NCI-H226 (cell line): ENCODE measurements around the gene GNE.
A peak's percentile ranks its signal among the peaks of the same experiment; 100 is the strongest.
"Not testable (repeated sequence)": the region's sequence is repeated elsewhere in the genome, so short reads cannot be mapped to it uniquely, and the experiment has no call there.

ENCODE experiments used
- DNase-seq: peaks from one replicate; pipeline ENCODE4 v3.0.0-alpha.2; 2015

Gene GNE

DNA sequence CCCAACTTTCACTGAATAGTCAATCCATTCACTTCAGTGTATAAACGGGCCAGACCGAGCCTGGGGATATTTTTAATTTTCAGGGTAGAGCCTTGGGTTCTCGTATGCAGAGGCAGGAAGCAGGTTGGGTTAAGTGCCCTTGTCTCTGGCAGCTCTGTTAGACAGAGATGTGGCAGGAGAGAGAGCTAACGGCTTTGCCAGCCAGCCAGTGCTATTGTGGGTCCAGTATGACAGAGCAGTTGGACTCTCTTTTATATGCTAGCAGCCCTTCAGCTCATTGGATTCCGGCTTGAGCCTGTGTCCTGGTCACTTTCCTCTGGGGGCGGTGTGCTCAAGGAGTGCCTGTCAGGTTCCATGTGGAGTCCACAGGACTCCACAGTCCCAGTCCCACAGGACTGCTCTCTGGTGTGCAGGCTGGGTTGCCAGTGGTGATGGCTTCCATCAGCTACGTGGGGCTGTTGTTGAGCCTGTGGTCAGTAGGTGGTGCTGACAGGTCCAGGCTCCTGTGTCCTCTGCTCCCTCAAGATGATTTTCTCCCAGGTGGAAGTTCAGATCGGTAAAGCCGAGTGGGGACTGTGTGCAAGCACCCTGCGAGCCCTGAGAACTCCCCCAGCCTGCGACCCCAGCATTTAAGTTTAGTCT lies 53.2 kb downstream of the GNE start:
- no peak for DNase-seq

DNA sequence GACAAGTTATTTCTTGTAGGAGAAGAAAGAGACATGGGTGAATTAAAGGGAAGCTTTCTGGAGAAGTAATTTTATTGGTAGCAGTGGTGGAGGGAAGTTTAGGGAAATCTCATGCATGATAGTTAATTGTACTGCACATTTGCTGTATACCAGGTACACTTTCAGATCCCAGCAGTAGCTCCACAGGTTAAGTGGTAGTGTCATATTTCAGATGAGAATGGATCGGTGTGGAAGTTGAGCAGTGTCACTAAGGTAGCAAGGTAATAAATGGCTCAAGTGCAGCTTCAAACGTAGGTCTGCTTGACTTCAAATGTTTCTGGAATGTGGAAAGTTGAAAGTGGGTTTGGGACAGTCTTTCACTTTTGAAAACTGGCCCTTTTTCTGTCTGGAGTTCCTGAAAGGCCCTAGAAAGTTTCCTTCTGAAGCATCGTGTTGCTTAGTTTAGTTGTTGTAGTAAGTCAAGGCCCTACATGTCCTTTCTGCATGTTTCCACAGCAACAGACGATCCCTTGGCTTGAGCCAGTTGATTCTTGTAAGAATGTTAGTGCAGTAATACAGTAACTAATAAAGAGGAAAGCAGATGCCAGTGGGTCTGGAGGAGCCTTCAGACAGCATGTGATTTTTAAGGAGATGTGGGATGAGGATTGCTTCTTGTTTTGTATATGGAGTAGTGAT lies 63.8 kb downstream of the GNE start:
- DNase-seq: no peak

DNA sequence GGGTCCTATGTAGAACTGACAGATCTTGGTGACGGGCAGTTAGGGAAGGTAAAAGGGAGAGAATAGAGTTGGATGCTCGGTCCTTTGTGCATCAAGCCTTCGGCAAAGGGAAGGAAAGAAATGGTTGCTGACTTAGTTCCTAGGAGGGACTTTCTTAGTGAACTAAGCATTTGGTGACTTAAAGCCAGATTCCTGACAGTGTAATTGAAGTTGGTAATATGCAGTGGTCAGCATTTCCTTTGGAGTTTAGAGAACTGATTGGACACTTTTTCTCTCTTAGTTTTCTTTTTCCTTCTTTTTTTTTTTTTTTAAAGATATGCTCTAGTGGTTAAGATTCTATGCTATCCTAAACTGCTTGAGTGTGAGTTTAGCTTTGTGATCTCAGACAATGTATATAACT lies 65.2 kb downstream of the GNE start:
- no peak for DNase-seq

DNA sequence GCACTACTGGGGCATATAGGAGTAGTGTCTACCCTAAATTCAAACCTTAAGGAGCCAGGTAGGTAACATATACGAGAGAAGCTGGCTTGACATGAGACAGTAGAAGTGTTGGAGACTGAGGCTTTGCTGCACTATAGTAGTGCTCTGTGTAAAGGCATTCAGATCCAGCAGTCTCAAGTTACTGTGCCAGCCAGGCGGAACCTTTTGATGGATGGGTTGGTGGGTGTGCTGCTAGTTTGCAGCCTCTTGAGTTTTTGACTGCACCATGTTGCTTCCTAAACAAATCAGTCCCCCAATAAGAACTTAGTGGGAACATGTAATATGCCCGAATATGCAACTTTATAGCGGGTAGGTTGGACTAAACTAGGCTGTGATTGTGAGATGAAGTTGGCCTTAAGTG lies 66.1 kb downstream of the GNE start:
- no peak for DNase-seq

DNA sequence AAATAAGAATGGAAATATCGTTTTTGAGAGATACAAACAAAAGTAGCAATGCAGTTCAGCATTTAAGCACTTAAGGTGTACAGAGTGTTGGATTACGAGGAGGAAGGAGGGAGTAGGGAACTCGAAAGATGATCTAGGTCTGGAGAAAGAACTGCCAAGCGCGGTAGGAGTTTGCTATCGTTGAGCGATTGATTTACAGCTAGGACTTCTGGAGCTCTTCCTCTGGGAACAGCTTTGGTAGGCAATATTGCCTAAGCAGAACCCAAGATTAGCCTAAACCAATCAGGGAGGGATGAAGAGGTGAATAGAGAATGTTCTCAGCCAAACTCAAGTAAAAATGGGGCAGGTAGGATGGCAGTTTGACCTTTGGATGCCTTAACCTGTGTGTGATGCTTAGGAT lies 66.6 kb downstream of the GNE start:
- no peak for DNase-seq

DNA sequence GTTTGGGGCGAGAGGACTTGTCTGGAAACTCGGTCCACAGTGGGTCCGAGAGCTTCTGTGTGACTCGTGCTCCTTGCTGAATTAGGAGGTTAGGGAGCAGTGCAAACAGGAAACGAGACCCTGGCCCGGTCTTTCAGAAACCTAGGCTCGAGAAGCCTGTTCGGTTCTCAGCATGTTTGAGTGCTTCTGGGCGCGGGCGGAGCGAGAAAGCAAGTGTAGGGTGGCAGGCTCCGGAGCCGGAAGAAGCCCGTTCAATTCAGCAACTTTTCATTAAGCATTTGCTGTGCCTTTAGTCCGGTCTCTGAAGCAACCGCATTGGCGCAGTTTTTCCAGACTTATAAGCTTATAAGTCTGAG lies 67.0 kb downstream of the GNE start:
- no peak for DNase-seq

DNA sequence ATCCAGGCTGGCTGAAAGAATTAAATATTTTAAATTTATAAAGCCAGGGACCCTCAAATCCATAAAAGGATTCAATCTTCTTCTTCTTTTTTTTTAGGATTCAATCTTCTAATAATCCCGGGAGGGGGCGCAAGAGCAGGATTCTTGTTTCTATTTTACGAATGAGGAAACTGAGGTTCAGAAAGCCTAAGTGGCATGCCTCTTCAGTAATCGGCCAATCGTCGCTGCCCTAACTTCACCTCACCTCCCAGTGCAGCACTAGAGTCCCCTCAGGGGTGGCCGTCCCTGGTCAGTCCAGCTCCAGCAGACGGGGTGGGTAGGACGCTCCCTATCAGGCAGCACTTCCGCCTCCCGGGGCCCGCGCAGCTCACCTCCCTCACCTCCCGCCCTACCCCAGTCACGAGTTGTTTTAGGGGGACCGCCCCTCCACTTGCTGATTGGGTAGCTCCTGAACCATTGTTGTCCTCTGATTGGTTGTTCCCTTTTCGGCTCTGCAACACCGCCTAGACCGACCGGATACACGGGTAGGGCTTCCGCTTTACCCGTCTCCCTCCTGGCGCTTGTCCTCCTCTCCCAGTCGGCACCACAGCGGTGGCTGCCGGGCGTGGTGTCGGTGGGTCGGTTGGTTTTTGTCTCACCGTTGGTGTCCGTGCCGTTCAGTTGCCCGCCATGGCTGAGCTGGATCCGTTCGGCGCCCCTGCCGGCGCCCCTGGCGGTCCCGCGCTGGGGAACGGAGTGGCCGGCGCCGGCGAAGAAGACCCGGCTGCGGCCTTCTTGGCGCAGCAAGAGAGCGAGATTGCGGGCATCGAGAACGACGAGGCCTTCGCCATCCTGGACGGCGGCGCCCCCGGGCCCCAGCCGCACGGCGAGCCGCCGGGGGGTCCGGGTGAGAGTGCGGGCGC lies 67.6 kb downstream of the GNE start, which contains the start of gene CLTA:
TSS of gene CLTA (plus strand) at position 534 of the 902 bp plus-strand sequence. CDS start at position 670, 136 bp downstream.
- DNase-seq: peak; percentile 90

DNA sequence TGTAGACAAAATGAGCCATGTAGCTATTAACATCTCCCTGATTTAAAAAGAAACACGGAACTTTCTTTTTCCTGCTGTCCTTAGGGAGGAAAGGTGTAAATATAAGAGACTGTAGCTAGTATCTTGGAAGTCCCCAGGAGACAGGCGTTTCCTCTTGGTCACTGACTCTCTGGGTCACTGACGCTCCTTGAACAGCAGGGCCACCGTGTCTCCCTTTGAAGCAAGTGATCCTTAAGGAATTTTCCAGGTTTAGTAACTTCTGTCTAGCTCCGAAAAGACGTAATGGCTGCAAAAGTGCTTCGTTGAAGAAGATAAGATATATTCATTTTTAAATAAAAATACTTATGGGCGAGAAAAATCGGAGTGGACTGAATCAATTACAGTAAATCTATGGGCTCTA lies 68.3 kb downstream of the GNE start:
- DNase-seq: no peak

DNA sequence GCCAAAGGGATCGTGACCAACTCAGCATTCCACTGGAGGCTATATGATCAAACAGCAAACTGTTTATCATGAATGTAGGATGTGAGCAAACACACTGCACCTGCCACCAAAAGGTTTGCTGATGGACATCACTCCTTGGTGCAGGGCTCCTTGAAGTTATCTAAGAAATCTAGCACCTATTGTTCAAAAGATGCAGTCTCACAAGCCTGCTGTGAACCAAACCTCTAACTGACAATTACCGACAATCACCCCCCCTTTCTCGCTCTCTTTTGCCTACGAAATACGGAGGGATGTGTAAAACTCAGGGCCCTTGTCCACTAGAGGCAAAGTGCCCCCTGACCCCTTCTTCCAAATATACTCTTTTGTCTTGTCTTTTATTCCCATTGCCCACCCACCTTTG lies 70.0 kb downstream of the GNE start:
- DNase-seq: no peak

DNA sequence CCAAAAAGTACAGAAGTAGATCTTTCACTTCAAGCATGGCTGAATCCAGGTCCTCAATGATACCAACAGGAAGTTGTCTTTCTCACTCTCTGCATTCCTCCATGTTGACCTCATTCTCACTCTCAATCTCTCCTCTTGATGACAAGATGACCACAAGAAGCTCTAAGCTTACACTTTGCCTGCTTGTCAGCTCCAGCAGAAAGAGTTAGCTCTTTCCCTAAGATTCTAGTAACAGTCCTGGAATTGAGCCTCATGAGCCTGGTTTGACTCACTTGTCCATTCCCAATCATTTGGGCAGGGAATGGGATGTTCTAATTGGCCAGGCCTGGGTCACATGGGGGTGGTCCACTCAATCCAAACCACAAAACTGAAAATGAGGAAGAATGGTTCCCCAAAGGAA lies 70.8 kb downstream of the GNE start:
- DNase-seq: peak; percentile 66

DNA sequence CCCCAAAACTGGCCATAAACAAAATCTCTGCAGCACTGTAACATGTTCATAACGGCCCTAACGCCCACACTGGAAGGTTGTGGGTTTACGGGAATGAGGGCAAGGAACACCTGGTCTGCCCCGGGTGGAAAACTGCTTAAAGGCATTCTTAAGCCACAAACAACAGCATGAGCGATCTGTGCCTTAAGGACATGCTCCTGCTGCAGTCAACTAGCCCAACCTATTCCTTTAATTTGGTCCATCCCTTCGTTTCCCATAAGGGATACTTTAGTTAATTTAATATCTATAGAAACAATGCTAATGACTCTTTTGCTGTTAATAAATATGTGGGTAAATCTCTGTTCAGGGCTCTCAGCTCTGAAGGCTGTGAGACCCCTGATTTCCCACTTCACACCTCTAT lies 78.0 kb downstream of the GNE start:
- not testable (repeated sequence) for DNase-seq

DNA sequence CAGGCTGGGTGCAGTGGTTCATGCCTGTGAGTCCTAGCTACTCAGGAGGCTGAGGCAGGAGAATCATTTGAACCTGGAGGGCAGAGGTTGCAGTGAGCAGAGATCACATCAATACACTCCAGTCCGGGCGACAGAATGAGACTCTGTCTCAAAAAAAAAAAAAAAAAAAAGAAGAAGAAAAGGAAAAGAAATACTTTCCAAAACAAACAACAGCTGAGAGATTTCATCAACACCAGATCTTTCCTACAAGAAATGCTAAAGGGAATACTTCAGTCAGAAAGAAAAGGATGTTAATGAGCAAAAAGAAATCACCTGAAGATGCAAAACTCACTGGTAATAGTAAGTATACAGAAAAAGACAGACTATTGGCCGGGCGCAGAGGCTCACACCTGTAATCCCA lies 80.7 kb downstream of the GNE start:
- no peak for DNase-seq

DNA sequence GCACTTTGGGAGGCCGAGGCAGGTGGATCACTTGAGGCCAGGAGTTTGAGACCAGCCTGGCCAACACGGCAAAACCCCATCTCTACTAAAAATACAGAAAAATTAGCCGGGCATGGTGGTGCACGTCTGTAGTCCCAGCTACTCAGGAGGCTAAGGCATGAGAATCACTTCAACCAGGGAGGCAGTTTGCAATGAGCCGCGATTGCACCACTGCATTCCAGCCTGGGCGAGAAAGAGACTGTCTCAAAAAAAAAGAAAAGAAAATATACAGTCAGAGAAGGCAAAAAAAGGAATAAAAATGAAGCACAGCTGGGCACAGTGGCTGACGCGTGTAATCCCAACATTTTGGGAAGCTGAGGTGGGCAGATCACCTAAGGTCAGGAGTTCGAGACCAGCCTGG lies 81.8 kb downstream of the GNE start:
- DNase-seq: not testable (repeated sequence)

DNA sequence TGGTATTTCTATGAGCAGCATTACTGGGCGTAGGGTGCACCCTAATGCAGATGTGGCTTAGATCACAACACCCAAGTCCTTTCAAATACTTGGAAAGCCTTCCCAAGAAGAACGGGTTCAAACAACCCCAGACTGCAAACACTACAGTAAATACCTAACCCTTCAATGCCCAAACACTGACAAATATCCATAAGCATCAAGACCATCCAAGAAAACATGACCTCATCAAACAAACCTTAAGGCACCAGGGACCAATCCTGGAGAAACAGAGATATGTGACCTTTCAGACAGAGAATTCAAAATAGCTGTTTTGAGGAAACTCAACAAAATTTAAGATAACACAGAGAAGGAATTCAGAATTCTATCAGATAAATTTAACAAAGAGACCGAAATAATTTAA lies 83.0 kb downstream of the GNE start:
- not testable (repeated sequence) for DNase-seq

DNA sequence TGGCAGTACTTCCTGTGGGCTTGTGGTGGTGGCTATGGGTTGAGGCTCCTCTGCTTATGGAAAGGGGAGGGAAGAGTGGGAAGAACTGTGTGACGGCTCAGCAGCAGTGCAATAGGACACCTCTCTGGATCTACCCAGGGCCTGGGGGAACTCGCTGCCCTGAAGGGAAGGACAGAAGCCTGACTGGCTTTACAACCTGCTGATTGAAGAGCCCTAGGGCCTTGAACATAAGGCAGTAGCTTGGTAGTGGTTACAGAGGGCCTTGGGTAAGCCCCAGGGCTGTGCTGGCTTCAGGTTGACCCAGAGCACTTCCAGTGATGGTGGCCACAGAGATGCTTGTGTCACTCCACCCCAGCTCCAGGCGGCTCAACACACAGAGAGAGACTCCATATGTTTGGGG lies 83.5 kb downstream of the GNE start:
- DNase-seq: no peak

DNA sequence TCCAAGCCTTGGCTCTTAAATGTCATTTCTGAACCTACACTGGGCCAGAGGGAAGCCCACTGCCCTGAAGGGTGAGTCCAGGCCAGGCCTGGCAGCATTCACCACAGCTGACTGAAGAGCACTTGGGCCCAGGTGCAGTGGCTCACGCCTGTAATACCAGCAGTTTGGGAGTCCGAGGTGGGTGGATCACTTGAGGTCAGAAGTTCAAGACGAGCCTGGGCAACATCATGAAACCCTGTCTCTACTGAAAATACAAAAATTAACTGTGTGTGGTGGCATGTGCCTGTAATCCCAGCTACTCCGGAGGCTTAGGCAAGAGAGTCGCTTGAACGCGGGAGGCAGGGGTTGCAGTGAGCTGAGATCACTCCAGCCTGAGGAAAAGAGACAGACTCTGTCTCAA lies 84.0 kb downstream of the GNE start:
- no peak for DNase-seq

DNA sequence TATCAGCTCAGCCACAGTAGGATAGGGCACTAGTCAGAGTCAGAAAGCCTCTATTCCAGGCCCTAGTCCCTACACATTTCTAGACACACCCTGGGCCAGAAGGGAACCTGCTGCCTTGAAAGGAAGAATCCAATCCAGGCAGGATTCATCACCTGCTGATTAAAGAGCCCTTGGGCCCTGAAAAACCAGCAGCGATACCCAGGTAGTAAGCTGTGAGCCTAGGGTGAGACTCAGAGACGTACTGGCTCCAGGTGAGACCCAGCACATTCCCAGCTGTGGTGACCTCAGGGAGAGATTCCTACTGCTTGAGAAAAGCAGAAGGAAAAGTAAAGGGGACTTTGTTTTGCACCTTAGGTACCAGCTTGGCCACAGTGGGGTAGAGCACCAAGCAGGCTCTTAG lies 84.4 kb downstream of the GNE start:
- no peak for DNase-seq

DNA sequence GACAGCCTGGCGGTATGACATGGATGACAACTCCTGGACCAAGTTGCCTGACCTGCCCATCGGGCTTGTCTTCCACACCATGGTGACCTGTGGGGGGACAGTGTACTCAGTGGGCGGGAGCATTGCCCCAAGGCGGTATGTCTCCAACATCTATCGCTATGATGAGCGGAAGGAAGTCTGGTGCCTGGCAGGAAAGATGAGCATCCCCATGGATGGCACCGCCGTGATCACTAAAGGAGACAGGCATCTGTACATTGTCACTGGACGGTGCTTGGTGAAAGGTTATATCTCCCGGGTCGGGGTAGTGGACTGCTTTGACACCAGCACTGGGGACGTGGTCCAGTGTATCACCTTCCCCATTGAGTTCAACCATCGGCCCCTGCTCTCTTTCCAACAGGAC lies 87.7 kb downstream of the GNE start:
- no peak for DNase-seq

DNA sequence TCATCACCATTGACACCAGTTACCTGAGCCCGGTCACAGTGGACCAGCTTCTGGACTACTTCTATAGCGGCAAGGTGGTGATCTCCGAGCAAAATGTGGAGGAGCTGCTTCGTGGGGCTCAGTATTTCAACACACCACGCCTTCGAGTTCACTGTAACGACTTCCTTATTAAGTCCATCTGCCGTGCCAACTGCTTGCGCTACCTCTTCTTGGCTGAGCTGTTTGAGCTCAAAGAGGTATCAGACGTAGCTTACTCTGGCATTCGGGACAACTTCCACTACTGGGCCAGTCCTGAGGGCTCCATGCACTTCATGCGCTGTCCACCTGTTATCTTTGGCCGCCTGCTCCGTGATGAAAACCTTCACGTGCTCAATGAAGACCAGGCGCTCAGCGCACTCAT lies 88.5 kb downstream of the GNE start:
- no peak for DNase-seq

DNA sequence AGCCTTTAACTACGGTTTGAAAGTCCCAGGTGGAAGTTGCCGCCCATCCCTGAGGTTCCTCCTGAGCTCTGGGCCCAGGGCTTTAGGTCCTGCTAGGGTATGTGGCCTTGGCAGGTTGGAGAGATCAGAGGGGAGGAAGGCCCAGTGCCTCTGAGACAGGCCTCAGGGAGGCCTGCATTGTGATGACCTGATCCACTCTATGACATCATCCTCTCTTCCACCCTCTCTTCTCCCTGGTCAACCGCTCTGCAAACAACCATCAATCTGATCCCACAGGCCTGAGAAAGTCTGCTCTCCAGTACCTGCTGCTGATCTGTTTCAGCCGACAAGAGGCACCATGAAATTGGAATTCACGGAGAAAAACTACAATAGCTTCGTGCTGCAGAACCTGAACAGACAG lies 89.1 kb downstream of the GNE start, which contains the start of gene CCIN:
TSS of gene CCIN (plus strand) at position 223 of the 400 bp plus-strand sequence. CDS start at position 338, 115 bp downstream.
- DNase-seq: no peak

DNA sequence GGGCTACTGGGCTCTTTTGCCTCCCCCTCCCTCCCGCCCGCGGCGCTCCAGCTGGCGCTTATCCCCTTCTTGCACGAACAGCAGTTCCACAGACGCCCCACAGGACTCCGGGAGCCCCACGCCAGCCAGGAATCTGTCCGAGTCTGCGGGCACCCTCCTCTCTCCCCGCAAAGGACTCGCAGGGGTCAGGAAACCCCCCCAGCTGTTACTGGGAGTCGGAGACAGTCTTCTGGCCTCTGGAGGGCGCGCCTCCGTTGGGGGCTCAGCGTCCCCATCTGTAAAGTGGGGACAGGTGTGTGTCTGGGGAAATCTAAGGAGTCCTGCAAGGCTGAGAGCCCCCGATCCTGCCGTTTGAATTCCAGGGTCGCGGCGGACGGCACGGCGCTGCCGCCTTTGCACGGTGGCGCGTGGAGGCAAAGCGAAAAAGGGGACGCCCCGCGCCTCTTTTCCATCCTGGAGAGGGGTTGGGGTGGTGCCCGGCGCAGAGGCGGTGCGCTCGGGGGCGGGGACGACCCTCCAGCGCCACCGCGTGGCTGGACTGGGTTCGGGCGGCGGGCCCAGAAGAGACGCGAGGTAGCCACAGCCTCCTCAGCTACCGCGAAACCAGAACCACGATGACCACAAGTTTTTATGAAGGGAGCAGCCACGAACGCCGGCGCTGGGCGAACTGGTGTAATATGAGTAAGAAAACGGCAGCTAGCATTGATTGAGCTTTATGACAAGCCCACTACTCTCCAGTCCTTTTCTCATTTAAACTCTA lies 91.9 kb downstream of the GNE start:
- peak; percentile 37 for DNase-seq

DNA sequence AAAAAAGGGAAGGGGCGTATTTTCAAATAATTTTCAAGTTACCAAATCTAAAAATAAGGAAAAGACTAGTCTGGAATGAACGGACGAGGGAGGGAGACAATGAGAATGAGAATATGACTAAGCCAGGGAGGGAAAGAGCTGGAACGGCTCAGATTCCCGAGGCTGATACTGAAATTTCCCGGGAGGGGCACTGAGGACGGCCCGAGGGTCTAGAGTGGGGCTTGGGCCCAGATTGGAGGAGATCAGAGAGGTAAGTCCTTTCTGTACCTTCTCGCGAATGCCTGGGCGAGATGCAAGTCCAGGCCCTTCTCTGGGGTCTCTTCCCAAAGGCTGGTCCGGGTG lies 92.5 kb downstream of the GNE start:
- no peak for DNase-seq

DNA sequence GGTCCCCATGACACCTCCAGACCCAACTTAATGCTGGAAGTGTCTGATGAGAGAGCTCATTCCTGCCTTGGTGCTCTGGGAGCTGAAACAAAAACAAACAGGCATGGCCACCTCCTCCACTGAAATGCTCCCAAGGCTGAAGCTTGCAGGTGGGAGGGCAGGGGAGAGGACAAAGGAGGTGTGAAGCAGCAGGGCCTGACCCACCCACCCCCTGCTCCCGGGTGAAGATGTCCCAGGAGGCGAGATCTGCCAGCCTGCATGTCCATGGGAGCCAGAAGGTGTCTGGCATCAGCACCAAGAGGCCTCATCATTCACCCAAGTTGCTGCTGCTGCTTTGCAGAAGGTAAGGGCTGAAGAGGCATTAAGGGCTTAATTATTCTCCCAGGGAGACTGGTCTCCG lies 93.3 kb downstream of the GNE start:
- DNase-seq: no peak
